ENCODE results near the gene OR1J4.
"Not testable (repeated sequence)": the region's sequence is repeated elsewhere in the genome, so short reads cannot be mapped to it uniquely, and the experiment has no call there.

Gene OR1J4, protein sequence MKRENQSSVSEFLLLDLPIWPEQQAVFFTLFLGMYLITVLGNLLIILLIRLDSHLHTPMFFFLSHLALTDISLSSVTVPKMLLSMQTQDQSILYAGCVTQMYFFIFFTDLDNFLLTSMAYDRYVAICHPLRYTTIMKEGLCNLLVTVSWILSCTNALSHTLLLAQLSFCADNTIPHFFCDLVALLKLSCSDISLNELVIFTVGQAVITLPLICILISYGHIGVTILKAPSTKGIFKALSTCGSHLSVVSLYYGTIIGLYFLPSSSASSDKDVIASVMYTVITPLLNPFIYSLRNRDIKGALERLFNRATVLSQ

GRCh38 chr9:122518841-122519240 lies at the start of gene OR1J4:
OR1J4 (plus strand) TSS chr9:122519141; CDS start chr9:122519141, 0 bp downstream.
- DNase-seq, result no peak

GRCh38 chr9:122474561-122474960 lies 44.4 kb upstream of the OR1J4 start:
- no peak for DNase-seq

DNA sequence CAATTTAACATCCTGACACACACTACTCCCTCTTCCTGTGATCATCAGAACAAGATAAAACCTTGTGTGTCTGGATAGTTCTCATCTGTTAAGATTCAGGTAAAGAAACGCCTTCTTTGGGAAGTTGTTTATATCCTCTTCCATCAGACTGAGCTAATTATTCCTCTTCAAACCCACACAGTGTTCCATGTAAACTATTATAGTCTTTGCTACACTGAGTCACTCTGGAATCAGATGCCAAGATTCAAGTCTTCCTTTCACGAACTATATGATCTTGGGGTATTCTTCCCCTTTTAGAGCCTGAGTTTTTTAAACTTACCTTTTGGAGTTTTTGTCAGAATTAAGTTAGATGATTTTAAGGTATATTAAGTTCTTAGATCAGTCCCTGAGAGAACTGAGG lies 43.2 kb upstream of the OR1J4 start:
- DNase-seq, result no peak

GRCh38 chr9:122477346-122477745 lies 41.6 kb upstream of the OR1J4 start:
- no peak for DNase-seq

DNA sequence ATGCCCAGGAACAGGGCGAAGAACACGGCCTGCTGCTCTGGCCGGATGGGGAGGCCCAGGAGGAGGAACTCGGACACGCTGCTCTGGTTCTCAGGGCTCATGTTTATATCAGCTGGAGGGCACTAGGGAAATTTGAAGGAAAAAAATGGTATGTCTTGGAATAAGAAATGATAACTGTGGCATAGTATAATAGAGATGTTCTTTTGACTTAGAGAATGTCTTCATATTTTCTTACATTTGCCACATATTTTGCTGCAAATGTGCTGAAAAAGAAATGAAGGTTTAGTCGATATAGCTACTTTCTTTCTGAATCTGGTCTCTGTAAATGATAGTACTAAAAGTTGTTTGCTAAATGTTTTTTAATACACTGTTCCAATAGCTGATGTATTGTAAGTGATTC lies 41.1 kb upstream of the OR1J4 start, which contains the start of gene OR1J1:
TSS of gene OR1J1 (minus strand) at position 101 of the 400 bp plus-strand sequence. CDS start at position 101, 0 bp downstream.
- DNase-seq, result no peak

DNA sequence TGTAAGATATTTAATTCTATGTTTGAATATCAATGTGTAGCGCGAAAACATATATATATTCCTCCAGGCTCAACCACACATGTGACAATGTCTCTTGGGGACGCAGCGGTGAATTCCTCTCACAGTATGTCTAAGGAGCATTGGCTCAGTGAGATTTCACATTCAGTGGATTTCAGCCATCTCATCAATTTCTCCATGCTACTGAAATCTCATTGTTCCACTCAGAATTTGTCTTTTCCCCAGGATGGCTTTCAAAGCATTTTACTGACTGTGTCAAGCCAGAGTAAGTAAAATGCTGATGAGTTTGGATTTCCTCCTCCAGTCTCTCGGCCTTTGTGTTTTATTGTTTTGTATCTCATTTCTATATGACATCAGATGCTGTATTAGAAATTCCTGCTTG lies 39.9 kb upstream of the OR1J4 start:
- DNase-seq, result no peak

GRCh38 chr9:122498883-122499288 lies 20.1 kb upstream of the OR1J4 start:
- DNase-seq, result no peak

GRCh38 chr9:122506964-122507363 lies 12.0 kb upstream of the OR1J4 start:
- no peak for DNase-seq

DNA sequence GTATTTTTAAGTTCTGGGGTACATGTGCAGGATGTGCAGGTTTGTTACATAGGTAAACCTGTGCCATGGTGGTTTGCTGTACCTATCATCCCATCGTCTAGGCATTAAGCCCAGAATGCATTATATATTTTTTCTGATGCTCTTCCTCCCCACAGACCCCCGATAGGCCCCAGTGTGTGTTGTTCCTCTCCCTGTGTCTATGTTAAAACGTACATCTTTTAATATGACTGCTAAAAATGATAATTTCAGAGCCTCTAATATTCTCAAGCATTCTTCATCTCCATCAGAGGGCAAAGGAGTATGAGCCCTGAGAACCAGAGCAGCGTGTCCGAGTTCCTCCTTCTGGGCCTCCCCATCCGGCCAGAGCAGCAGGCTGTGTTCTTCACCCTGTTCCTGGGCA lies 8.4 kb upstream of the OR1J4 start, which contains the start of gene OR1J2:
TSS of gene OR1J2 (plus strand) at position 301 of the 400 bp plus-strand sequence. CDS start at position 301, 0 bp downstream.
- no peak for DNase-seq

GRCh38 chr9:122518226-122518625 lies 715 bp upstream of the OR1J4 start:
- no peak for DNase-seq

- no peak for DNase-seq
Observed at GRCh38 chr9:122519376-122519775, 435 bp downstream of the OR1J4 start.

GRCh38 chr9:122526602-122527001 lies 7.7 kb downstream of the OR1J4 start:
- no peak for DNase-seq

DNA sequence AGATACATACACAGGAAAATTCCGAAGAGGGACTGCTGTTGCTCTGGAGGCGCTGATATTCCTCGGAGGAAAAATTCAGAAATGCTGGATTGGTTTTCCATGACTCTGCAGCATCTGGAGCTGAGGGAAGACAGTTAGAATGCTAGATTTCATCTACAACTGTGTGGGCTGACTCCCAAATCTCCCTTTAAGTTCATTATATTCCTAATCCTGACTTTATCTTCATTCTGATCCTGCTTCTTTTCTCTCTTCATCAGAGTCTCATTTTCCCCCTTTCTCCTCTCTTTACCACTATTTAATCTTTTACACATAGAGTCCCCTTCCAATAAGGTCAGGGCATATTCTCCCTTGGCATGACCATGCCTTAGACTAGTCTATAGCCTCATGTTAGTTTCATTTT lies 8.3 kb downstream of the OR1J4 start, which contains the start of gene OR1N1:
TSS of gene OR1N1 (minus strand) at position 101 of the 400 bp plus-strand sequence. CDS start at position 101, 0 bp downstream.
- DNase-seq, result no peak

GRCh38 chr9:122531157-122531556 lies 12.2 kb downstream of the OR1J4 start:
- DNase-seq, result not testable (repeated sequence)

- no peak for DNase-seq
Observed at GRCh38 chr9:122536134-122536533, 17.2 kb downstream of the OR1J4 start.

- DNase-seq, result not testable (repeated sequence)
Observed at GRCh38 chr9:122537066-122537465, 18.1 kb downstream of the OR1J4 start.

DNA sequence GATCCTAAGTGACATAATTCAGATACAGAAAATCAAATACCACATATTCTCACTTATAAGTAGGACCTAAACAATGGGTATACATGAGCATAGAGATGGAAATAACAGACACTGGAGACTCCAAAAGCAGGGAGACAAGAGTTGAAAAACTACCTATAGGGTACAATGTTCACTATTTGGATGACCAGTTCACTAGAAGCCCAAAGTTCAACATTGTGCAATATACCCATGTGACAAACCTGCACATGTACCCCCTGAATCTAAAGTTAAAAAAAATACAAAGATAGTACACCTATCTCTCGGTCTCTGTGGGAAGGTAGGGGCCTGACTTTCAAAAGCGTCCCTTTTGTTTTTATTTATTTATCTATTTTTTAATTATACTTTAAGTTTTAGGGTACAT lies 19.8 kb downstream of the OR1J4 start:
- no peak for DNase-seq

GRCh38 chr9:122546196-122546595 lies 27.3 kb downstream of the OR1J4 start:
- DNase-seq, result no peak

GRCh38 chr9:122551371-122551770 lies 32.4 kb downstream of the OR1J4 start:
- DNase-seq, result no peak

GRCh38 chr9:122552812-122553211 lies 33.9 kb downstream of the OR1J4 start, which contains the start of gene OR1N2:
OR1N2 (plus strand) TSS chr9:122553112; CDS start chr9:122553212, 100 bp downstream.
- no peak for DNase-seq

DNA sequence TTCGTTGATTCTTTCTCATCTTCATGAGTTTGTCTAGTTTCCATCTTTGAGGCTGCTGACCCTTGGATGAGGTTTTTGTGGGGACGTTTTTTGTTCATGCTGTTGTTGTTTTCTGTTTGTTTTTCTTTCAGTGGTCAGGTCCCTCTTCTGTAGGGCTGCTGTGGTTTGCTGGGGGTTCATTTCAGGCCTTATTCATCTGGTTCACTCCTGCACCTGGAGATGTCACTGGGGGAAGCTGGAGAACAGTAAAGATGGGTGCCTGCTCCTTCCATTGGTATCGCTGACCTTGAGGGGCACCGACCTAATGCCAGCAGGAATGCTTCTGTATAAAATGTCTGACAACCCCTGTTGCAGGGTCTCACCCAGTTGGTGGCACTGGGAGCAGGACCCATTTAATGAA lies 42.5 kb downstream of the OR1J4 start:
- no peak for DNase-seq

- no peak for DNase-seq
Observed at GRCh38 chr9:122562134-122562760, 43.3 kb downstream of the OR1J4 start.

GRCh38 chr9:122567901-122568300 lies 49.0 kb downstream of the OR1J4 start:
- DNase-seq, result no peak

Measured in NCI-H1417 treated with DMSO at 0.1 percent for 48 hours (cell line).